ENCODE measurements around the gene FCN3.
"Not testable (repeated sequence)": the region's sequence is repeated elsewhere in the genome, so short reads cannot be mapped to it uniquely, and the experiment has no call there.

The FCN3 gene

DNA sequence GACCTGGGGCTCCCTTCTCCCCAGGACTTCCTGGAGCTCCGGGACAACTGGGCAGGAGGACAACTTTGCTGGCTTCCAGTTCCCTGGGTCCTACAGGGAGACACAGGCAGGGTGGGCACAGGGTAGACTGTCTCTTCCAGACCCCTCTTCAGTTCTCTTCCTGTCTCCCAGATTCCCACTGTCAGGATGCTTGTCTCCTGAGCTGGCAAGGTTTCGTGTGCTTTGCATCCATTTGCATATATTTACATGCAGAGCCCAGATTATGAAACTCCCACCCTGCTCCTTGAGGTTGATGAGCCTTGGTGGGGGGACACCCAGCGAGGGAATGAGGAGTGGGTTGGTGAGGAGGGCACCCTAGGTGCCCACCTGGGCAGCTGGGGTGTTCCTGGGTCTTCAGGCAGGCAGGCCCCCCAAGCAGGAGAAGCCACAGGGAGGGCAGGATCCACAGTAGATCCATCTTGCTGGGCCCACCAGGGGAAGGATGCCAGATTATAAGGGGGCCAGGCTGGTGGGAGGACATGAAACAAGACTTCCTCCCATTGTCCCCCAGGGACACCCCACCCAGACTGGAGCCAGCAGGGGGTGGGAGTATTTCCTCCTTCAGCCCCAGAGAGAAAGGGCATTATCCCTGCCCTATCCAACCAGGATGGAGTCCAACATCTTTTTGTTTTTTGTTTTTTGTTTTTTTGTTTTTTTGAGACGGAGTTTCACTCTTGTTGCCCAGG is at the start of gene FCN3:
Gene FCN3, minus strand, starts transcription at position 463 of the 725 bp plus-strand sequence. Its CDS starts 6 bp downstream, at position 457.
- no peak for DNase-seq

DNA sequence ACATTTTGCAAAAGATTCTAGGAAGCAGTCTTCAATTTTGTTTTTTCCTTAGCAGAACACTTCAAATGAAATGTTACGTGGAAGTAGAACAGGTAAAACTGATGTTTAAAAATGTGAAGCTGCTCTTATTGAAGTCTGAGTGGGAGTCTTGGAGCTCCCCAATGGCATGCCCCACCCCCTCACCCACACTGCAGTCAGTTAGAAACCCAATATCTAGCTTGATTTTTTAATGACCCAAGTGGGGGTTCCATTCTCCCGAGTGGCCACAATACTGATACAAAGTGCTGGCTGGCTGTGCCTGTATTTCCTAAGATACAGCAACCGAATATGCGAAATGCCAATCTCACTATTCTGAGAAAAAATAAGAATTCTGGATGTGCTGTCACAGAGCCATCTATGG is 49.1 kb upstream of the FCN3 start:
- DNase-seq, result no peak

GRCh38 chr1:27418326-27419185 is 43.9 kb upstream of the FCN3 start:
- no peak for DNase-seq

DNA sequence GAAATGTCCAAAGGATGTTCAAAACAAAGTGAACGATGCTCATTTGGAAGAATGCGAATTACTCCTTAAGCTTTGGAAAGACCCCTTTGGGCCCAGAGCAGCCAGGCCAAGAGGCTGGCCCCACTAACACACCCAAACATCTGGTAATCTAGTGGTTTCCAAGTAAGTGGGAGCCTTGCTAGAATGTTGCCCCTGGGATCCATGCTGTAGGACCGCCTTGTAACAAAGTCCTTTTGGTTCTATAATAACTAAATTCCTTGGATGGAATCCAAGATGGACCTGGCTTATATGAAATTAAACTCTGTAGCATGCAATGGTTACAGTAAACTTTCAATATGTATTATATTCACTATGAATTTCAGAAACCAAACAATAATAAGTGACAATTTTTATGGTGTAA is 43.1 kb upstream of the FCN3 start:
- DNase-seq, result no peak

- DNase-seq, result peak; percentile 17
Measured at GRCh38 chr1:27416387-27417111, 41.9 kb upstream of the FCN3 start.

DNA sequence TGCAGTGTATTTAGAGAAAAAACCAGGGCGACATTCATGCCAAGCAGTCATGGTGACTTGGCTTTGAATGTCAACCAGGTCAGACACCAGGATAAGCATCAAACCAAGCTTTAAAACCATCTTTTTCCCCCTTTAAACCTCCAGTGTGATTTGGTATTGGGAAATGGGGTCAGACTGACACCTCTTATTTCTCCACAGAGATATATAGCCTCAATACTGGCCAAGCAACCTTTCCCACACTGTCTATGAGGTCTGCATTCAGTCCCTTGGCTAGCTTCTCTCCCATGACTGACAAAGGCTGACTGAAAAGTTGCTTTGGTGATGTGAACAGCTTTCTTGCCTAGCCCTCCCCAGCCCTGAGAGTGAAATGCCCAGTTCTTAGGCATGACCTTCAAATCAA is 39.5 kb upstream of the FCN3 start:
- no peak for DNase-seq

- no peak for DNase-seq
Measured at GRCh38 chr1:27413004-27413403, 38.4 kb upstream of the FCN3 start.

DNA sequence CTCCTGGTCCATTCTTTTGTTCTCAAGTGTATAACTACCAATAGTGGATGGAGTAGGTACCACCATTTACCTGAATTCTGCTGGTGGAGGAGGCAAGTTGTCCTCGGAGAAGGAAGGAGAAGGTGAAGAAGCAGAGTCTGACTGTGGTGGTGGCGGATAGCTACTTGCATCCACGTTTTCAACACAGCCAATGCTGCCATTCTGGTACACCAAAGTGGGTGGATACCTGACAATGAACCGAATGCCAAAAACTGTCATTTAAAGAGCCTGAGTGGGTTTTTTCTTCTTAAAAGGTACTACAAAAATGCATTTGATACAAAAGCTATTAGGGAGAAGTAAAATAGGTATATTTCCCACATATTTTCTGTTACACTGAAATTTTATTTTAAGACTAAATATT is 37.9 kb upstream of the FCN3 start:
- DNase-seq, result no peak

GRCh38 chr1:27410709-27411108 is 36.1 kb upstream of the FCN3 start:
- DNase-seq, result no peak

- DNase-seq, result no peak
Measured at GRCh38 chr1:27409669-27410068, 35.0 kb upstream of the FCN3 start.

- DNase-seq, result no peak
Measured at GRCh38 chr1:27408151-27408550, 33.5 kb upstream of the FCN3 start.

DNA sequence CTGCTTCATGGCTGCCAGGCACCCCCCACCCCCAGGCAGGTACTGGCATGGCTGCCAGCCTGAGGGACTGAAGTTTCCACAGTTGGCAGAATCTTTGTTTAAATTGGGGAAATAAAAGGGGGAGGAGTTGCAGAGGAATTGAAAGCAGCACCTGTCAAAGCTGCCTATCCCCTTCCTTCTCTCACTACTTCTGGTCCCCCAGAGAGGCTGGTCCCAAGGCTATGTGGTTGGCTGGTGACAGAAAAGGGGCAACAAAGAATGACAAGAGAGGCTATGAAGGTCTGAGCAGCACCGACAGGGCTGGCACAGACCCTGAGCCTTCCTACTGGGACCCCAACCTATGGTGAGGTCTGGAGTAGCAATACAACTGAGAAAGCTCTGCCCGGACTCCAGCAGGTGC is 32.2 kb upstream of the FCN3 start:
- not testable (repeated sequence) for DNase-seq

GRCh38 chr1:27406362-27406680 is 31.7 kb upstream of the FCN3 start:
- no peak for DNase-seq

GRCh38 chr1:27405598-27406361 is 31.2 kb upstream of the FCN3 start:
- DNase-seq, result not testable (repeated sequence)

DNA sequence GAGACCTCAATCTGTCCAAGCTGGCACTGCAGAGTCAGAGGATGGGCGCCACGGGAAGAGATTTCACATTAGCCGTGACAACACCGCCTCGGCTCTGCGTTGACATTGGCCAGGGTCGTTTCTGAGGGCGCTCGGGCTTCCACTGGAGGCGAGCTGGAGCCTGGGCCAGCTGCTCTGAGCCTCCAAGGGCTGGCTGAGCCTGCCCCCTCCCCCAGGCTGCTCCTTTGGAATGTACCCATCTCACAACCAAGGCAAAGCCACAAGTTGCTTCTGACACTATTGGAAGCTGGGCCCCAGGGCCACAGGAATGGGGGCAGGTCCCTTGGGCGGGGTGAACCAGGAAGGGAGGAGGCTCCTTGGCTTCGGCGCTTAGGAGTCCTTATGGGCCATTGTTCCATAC is 30.4 kb upstream of the FCN3 start:
- no peak for DNase-seq

DNA sequence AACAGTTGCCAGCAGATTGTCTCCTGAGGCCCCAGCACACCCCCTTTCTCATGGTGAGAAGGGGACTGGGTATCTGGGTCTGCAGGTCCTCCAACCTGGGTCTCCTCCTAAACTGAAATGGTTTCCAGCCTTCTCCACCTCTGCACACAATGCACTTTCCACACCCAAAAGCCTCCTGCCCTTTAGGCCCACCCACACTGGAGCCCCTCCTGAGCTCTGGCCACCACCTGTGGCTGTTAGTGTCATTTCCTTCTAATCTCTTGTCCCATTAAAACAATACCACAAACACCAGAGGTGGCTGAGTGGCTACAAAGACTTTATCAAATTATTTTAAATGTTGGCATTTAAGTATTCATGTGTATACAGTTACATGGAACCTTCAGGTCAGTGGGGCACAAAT is 29.3 kb upstream of the FCN3 start:
- no peak for DNase-seq

DNA sequence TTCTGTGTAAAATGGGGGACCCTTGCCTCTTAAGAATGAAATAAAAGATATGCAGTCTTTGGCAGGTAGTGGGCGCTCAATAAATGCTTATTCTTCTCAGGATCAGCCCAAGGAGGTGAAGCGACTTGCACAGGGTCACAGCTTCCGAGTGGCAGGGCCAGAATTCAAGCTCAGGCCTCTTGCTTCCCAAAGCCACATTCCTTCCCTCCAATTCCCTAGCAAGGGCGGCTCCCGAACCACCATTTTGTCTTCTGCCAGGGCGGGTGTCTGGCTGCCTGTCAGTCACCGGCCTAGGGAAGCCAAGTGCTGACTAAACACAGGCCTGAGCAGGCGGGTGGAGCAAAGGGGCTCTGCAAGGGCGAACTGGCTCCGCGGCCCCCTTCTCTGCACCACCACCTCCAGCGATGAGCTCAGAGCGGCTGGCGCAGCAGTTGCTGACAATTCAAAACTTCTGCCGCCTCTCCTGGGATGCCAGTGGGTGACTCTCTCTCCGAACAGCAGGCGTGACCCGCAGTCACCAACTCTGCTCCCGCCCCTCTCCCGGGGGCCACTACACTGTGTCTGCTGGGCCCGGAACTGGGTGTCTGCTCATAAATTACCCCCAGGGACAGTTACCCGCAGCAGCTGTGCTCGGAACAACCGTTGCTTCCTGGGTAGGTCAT is 28.6 kb upstream of the FCN3 start:
- DNase-seq, result no peak

GRCh38 chr1:27402349-27402754 is 27.7 kb upstream of the FCN3 start:
- DNase-seq, result no peak

GRCh38 chr1:27400963-27401341 is 26.3 kb upstream of the FCN3 start:
- no peak for DNase-seq

GRCh38 chr1:27400082-27400962 is 25.7 kb upstream of the FCN3 start:
- no peak for DNase-seq

DNA sequence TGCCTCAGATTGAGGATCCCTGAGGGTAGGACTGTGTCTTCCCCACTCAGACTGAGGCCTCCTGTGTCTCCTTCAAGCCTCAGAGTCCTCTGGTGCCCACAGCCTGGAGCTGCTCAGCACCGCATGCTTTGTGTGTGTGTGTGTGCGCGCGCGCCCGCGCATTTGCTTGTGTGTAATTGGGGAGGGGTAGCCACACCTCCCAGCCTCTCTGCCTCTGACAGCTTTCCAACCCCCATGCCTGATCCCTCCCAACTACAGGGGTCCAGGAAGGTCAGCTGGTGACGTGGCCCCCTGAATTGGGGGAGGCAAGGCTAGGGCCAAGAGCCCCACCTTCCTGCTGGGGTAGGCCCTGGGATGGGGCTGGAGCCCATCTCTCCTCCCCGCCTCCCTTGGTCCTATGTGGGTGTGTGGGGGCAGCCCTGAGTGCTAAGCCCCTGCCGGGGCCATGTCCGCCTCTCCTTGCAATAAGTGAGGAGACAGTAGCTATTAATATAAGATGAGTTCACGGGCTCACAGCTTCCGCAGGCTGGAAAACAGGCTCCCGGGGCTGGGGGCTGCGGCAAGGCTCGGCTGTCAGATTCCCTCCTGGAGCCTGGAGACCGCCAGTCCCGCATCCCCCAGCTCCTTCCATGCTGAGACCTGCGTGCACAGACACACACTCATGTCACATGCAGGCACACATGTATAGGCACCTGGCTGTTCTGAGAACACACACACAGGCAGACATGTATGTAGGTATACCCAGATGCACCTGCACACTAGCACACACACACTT is 24.8 kb upstream of the FCN3 start:
- no peak for DNase-seq
